HCT116 (cell line): ENCODE data around the gene SCP2. TPM values are rescaled to one million over a fixed set of nuclear protein-coding genes. Genes with fewer than 3 reads are reported as not detected.

Source experiments
- ATAC-seq: fragments of 200-7000 bp; cut with Tn5 transposase; 2 replicates; pipeline ENCODE4 v1.9.1; 2020; ENCODE audit warnings: mild to moderate bottlenecking, moderate library complexity
- BruUV-seq: library from RNA; stranded (reverse); fragments of 400-500 nt; replicated peaks from 2 replicates; lab custom pipeline; 2021; lab: Mats Ljungman, UMichigan
- CTCF ChIA-PET: fragments of 300-600 bp; sonication (Branson Sonifier 250); formaldehyde crosslinking; loops from one replicate; lab custom pipeline; 2021; ENCODE audit warnings: antibody characterized with exemption; lab: Charles Lee
- POLR2A ChIA-PET: fragments of 300-600, 350-600 bp; sonication (Branson Sonifier 250); formaldehyde crosslinking; loops from one replicate; lab custom pipeline; 2021; ENCODE audit warnings: antibody characterized with exemption; lab: Charles Lee
- RAD21 ChIA-PET, 2 experiments: fragments of 300-600 bp; sonication (Branson Sonifier 250); formaldehyde crosslinking; loops; one replicate each; lab custom pipeline; 2023; ENCODE audit warnings: low total read pairs in 2 of 2; ENCODE audit not compliant: uncharacterized antibody in 2 of 2, unreplicated experiment in 2 of 2, low non-redundant PET in 1 of 2; lab: Charles Lee
- DNase-seq: peaks from one replicate; pipeline ENCODE4 v3.0.0-alpha.2; 2010; ENCODE audit warnings: low read depth, low spot score
- H2AFZ ChIP-seq: fragments of 200-600 bp; shearing (Covaris generic), sonication (generic); 2 replicates; pipeline ENCODE4 v1.6.1; 2017; ENCODE audit warnings: low read depth, mixed run types, mixed read lengths, antibody characterized with exemption, low read length; ENCODE audit not compliant: poor library complexity, severe bottlenecking
- H3K27ac ChIP-seq: 2 replicates; pipeline ENCODE4 v1.5.1; 2012; ENCODE audit warnings: low read depth, low read length
- H3K27me3 ChIP-seq: fragments of 200-600 bp; sonication (generic); 2 replicates; pipeline ENCODE4 v1.6.1; 2016; ENCODE audit warnings: mixed run types, low read length, mixed read lengths; ENCODE audit not compliant: insufficient read depth
- H3K36me3 ChIP-seq, 2 experiments: fragments of 200-500 bp in 1 of 2; fragments of 200-600 bp in 1 of 2; sonication (Bioruptor generic) in 1 of 2; sonication (generic) in 1 of 2; 2 replicates each; pipeline versions ENCODE4 v1.5.1 to v1.6.1; 2014 to 2016; ENCODE audit warnings: low read length in 2 of 2, inconsistent platforms in 1 of 2, mixed read lengths in 1 of 2, mixed run types in 1 of 2; ENCODE audit not compliant: insufficient read depth in 2 of 2, control insufficient read depth in 1 of 2
- H3K4me1 ChIP-seq, 2 experiments: fragments of 200-600 bp in 1 of 2; sonication (generic) in 1 of 2; 2 replicates each; pipeline versions ENCODE4 v1.5.1 to v1.6.1; 2012 to 2017; ENCODE audit warnings: low read length in 2 of 2, inconsistent platforms in 1 of 2, mild to moderate bottlenecking in 1 of 2, mixed read lengths in 1 of 2, mixed run types in 1 of 2, moderate library complexity in 1 of 2; ENCODE audit not compliant: insufficient read depth in 2 of 2, control insufficient read depth in 1 of 2
- H3K4me2 ChIP-seq: fragments of 200-600 bp; sonication (generic); 2 replicates; pipeline ENCODE4 v1.6.1; 2017; ENCODE audit warnings: mixed run types, low read length, mixed read lengths
- H3K4me3 ChIP-seq, 2 experiments: fragments of 200-600 bp in 1 of 2; sonication (generic) in 1 of 2; replicated peaks in 1 of 2; 2 replicates each; pipeline ENCODE4 v1.5.1; 2011 to 2016; ENCODE audit warnings: low read length in 2 of 2, control low read depth in 1 of 2, low read depth in 1 of 2, mild to moderate bottlenecking in 1 of 2, mixed read lengths in 1 of 2, mixed run types in 1 of 2
- H3K79me2 ChIP-seq: fragments of 200-600 bp; sonication (generic); 2 replicates; pipeline ENCODE4 v1.6.1; 2017; ENCODE audit warnings: mild to moderate bottlenecking, mixed run types, low read length, moderate library complexity, mixed read lengths; ENCODE audit not compliant: insufficient read depth
- H3K9ac ChIP-seq: fragments of 200-600 bp; sonication (generic); 2 replicates; pipeline ENCODE4 v1.6.1; 2016; ENCODE audit warnings: low read length, mixed read lengths
- H3K9me2 ChIP-seq: fragments of 200-600 bp; sonication (generic), shearing (Covaris generic); 2 replicates; pipeline ENCODE4 v1.6.1; 2017; ENCODE audit warnings: mixed run types, mild to moderate bottlenecking, moderate library complexity; ENCODE audit not compliant: insufficient read depth
- H3K9me3 ChIP-seq, 2 experiments: fragments of 200-500 bp in 1 of 2; fragments of 200-600 bp in 1 of 2; sonication (Bioruptor generic) in 1 of 2; sonication (generic) in 1 of 2; 2 replicates each; pipeline ENCODE4 v1.6.1; 2014 to 2017; ENCODE audit warnings: low read length in 2 of 2, mixed read lengths in 2 of 2, inconsistent platforms in 1 of 2, low read depth in 1 of 2, mild to moderate bottlenecking in 1 of 2, mixed run types in 1 of 2, moderate library complexity in 1 of 2; ENCODE audit not compliant: control insufficient read depth in 1 of 2, insufficient read depth in 1 of 2
- H4K20me1 ChIP-seq: fragments of 200-600 bp; sonication (generic), shearing (Covaris generic); 2 replicates; pipeline ENCODE4 v1.6.1; 2017; ENCODE audit warnings: mixed run types, mild to moderate bottlenecking, moderate library complexity; ENCODE audit not compliant: insufficient read depth
- CTCF ChIP-seq, 3 experiments: fragments of 200-600 bp in 1 of 3; sonication (generic) in 1 of 3; IDR thresholded peaks in 2 of 3; conservative IDR thresholded peaks in 1 of 3; 2 replicates each; pipeline ENCODE4 v1.5.1; 2012 to 2017; ENCODE audit warnings: low read depth in 2 of 3, low read length in 2 of 3, antibody characterized with exemption in 1 of 3, borderline replicate concordance in 1 of 3, control low read depth in 1 of 3, mild to moderate bottlenecking in 1 of 3, mixed read lengths in 1 of 3, mixed run types in 1 of 3, moderate library complexity in 1 of 3; ENCODE audit not compliant: insufficient read depth in 1 of 3
- EGR1 ChIP-seq: IDR thresholded peaks from 2 replicates; pipeline ENCODE4 v1.6.1; 2012; ENCODE audit warnings: low read depth
- ELF1 ChIP-seq: IDR thresholded peaks from 2 replicates; pipeline ENCODE4 v1.6.1; 2012; ENCODE audit warnings: low read depth, borderline replicate concordance
- JUND ChIP-seq: IDR thresholded peaks from 2 replicates; pipeline ENCODE4 v1.6.1; 2012
- POLR2A ChIP-seq: IDR thresholded peaks from 2 replicates; pipeline ENCODE4 v1.7.0; 2011; ENCODE audit warnings: borderline replicate concordance; ENCODE audit not compliant: insufficient read depth, insufficient read length; ENCODE audit errors: extremely low read depth
- POLR2AphosphoS5 ChIP-seq: IDR thresholded peaks from 2 replicates; pipeline ENCODE4 v1.6.1; 2011; ENCODE audit warnings: mild to moderate bottlenecking, low read depth, low read length, moderate library complexity
- RAD21 ChIP-seq: IDR thresholded peaks from 2 replicates; pipeline ENCODE4 v1.6.1; 2012; ENCODE audit warnings: low read depth, mild to moderate bottlenecking
- SIN3A ChIP-seq: IDR thresholded peaks from 2 replicates; pipeline ENCODE4 v1.6.1; 2012; ENCODE audit warnings: low read depth
- TCF7L2 ChIP-seq: IDR thresholded peaks from 2 replicates; pipeline ENCODE4 v1.7.0; 2011; ENCODE audit warnings: borderline replicate concordance, inconsistent platforms; ENCODE audit not compliant: insufficient read depth, insufficient read length; ENCODE audit errors: extremely low read depth
- ZFX ChIP-seq: fragments of 450-650 bp; IDR thresholded peaks from 2 replicates; pipeline ENCODE4 v1.6.1; 2017
- ZNF274 ChIP-seq: fragments of 200-500 bp; sonication (Bioruptor generic); IDR thresholded peaks from 2 replicates; pipeline ENCODE4 v1.6.1; 2014; ENCODE audit warnings: mild to moderate bottlenecking, low read depth, low read length, inconsistent platforms
- intact Hi-C: fragments of 100-400 bp; cut with micrococcal nuclease; formaldehyde crosslinking; loops from 2 replicates; pipeline ENCODE4 v1.10.0; 2022
- total RNA-seq: library from RNA; stranded (reverse); gene quantifications from one replicate; pipeline ENCODE4 v1.2.1, GENCODE V29; 2021; ENCODE audit not compliant: unreplicated experiment

SCP2 gene
- total RNA-seq, 1 experiment from 2014 or later, result 62.0 TPM

- H3K36me3 ChIP-seq, result no peaks in the 10 kb centered on the region
- H3K4me3 ChIP-seq, result no peak overlapping the region
- POLR2A ChIA-PET, result no interaction called here
- no peak overlapping the region for H3K4me2 ChIP-seq
- no TSS peak for BruUV-seq
- no peaks in the 10 kb centered on the region for H3K9me2 ChIP-seq
- no peak for DNase-seq
- no peak overlapping the region for H2AFZ ChIP-seq
- no peaks in the 10 kb centered on the region for H3K27me3 ChIP-seq
- RAD21 ChIA-PET, result no interaction called here
- CTCF ChIA-PET, result interaction anchor here (0.7 kb wide), 1 partner anchor 10 kb away, joined by 3 read pairs; no protein-coding TSS in a partner anchor
- no peaks in the 10 kb centered on the region for H3K9me3 ChIP-seq
- H3K9ac ChIP-seq, result no peak overlapping the region
- no peaks in the 10 kb centered on the region for H4K20me1 ChIP-seq
- no peak for TF ChIP-seq TCF7L2
- peaks cover 0 to 16% of the 10 kb centered on the region in 2 experiments; a peak in 1 of 4 replicates for H3K4me1 ChIP-seq
- H3K79me2 ChIP-seq, result no peaks in the 10 kb centered on the region
- intact Hi-C loops, result no loop called here
- no peak for ATAC-seq
- no peak overlapping the region for H3K27ac ChIP-seq
Measured at GRCh38 chr1:52916241-52916975, 10.7 kb upstream of the SCP2 start.

GRCh38 chr1:52917156-52917555 is 9.9 kb upstream of the SCP2 start:
- H3K79me2 ChIP-seq, result no peaks in the 10 kb centered on the region
- H3K9me2 ChIP-seq, result no peaks in the 10 kb centered on the region
- H3K9ac ChIP-seq, result no peak overlapping the region
- H3K36me3 ChIP-seq, result no peaks in the 10 kb centered on the region
- H3K9me3 ChIP-seq, result no peaks in the 10 kb centered on the region
- no peak overlapping the region for H3K4me2 ChIP-seq
- no peaks in the 10 kb centered on the region for H3K27me3 ChIP-seq
- ChIA-PET POLR2A (no interaction called here), CTCF (interaction anchor here (0.7 kb wide), 1 partner anchor 11 kb away, joined by 3 read pairs; no protein-coding TSS in a partner anchor), RAD21 (no interaction called here)
- no TSS peak for BruUV-seq
- no peak overlapping the region for H3K4me3 ChIP-seq
- H2AFZ ChIP-seq, result no peak overlapping the region
- H3K27ac ChIP-seq, result no peak overlapping the region
- no peak for ATAC-seq
- DNase-seq, result no peak
- H3K4me1 ChIP-seq, result peaks cover 2 to 23% of the 10 kb centered on the region in 2 experiments; a peak in 3 of 4 replicates
- TF ChIP-seq ZFX, result no peak
- no peak for TF ChIP-seq EGR1
- no peak for TF ChIP-seq ZNF274
- no peak for TF ChIP-seq RAD21
- no peak for TF ChIP-seq SIN3A
- no peak for TF ChIP-seq ELF1
- TF ChIP-seq POLR2AphosphoS5, result no peak
- no peak for TF ChIP-seq CTCF (IDR thresholded peaks at IDR 0.05 in 2 of 3, conservative IDR thresholded peaks at IDR 0.05 in 1 of 3; ENCODE audit: borderline replicate concordance in 1 of 3, insufficient read depth in 1 of 3, low read depth in 2 of 3, low read length in 2 of 3)
- no peak for TF ChIP-seq JUND
- TF ChIP-seq POLR2A, result no peak
- intact Hi-C loops, result no loop called here
- no peaks in the 10 kb centered on the region for H4K20me1 ChIP-seq
